Measurements from ENCODE around the gene DIPK1B. TPM values are rescaled to one million over a fixed set of nuclear protein-coding genes. Genes with fewer than 3 reads are reported as not detected.
"Not testable (repeated sequence)": the region's sequence is repeated elsewhere in the genome, so short reads cannot be mapped to it uniquely, and the experiment has no call there.

The DIPK1B gene
- total RNA-seq, 1 donor from 2014 or later, result 172 TPM

- DNase-seq, result no peak
Observed at GRCh38 chr9:136698635-136699246, 13.6 kb upstream of the DIPK1B start.

DNA sequence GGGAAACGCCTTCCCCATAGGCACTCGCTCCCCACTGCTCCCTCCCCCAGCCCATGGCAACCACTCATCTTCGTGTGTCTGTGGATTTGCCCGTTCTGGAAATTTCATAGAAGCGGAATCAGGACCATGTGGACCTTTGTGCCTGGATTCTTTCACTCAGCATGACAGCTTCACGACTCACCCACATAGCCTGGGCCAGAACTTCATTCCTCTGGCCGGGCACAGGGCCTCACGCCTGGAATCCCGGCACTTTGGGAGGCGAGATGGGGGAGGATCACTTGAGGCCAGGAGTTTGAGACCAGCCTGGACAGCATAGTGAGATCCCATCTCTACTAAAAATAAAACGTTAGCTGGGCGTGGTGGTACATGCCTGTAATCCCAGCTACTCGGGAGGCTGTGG, 12.1 kb upstream of the DIPK1B start:
- no peak for DNase-seq

DNA sequence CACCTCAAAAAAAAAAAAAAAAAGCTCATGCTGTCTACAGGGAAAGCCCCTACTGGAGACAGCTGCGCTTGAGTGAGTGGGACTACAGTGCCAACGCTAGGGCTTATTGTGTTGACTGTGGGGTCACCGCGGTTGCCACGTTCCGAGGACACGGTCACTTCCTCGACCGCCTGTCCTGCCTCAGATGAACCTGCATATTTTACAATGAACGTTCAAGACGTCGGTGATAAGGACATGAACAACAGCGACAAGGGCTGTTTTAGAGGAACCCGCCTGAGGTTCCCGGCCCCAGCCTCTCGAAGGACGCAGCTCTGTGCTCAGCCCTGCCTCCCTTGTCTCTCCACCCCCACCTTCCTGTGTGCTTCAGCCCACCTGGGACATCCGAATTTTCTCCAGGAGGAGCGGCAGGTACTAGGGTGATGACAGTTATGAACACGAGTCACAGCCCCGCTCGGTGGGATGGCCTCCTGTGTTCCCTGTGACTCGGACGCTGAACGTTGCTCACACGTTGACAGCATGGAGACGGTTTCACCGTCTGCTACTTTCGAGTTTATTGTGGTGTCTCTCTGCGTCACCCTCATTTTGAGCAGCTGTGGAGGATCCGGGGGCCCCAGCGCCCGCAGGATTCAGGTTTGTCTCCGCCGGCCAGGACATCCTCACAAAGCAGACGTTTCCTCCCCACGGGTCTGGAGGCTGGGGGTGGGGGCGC, 11.3 kb upstream of the DIPK1B start:
- DNase-seq, result no peak

DNA sequence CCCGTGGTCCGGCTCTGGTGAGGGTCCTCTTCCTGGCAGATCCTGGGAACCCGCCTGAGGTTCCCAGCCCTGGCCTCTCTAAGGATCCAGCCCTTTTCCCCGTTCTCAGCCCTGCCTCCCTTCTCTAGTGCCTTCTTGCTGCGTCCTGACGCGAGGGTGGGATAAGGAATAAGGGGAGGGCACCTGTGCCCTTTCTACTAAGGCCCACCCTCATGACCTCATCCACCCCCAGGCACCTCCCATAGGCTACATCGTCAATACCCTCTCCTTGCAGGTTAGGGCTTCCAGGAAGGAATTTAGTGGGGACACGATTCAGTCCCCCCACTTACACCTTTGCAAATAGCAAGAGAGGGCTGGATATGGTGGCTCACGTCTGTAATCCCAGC, 10.7 kb upstream of the DIPK1B start:
- no peak for DNase-seq

GRCh38 chr9:136703276-136703860, 9.0 kb upstream of the DIPK1B start:
- DNase-seq, result no peak

- DNase-seq, result not testable (repeated sequence)
Observed at GRCh38 chr9:136704741-136705140, 7.6 kb upstream of the DIPK1B start.

DNA sequence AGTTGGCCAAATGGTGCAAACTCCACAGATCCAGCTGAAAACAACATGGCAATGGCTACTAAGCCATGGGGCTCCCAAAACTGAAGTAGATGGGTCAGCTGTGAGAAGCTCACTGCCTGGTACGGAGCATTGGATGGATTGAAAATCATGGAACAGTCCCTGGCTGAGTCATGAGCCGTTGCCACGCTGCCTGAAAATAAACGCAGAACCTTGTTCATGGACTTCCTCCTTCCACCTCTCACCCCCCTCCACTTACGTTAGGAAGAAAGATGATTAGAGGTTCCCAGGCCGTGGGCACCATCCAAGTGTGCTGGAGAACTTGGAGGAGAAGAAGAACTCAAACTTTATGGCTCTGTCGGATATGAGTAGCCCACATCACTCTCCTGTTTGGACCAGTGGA, 6.8 kb upstream of the DIPK1B start:
- DNase-seq, result peak; percentile 57

GRCh38 chr9:136707011-136707410, 5.4 kb upstream of the DIPK1B start:
- DNase-seq, result no peak

- DNase-seq, result no peak
Observed at GRCh38 chr9:136707849-136708517, 4.4 kb upstream of the DIPK1B start.

DNA sequence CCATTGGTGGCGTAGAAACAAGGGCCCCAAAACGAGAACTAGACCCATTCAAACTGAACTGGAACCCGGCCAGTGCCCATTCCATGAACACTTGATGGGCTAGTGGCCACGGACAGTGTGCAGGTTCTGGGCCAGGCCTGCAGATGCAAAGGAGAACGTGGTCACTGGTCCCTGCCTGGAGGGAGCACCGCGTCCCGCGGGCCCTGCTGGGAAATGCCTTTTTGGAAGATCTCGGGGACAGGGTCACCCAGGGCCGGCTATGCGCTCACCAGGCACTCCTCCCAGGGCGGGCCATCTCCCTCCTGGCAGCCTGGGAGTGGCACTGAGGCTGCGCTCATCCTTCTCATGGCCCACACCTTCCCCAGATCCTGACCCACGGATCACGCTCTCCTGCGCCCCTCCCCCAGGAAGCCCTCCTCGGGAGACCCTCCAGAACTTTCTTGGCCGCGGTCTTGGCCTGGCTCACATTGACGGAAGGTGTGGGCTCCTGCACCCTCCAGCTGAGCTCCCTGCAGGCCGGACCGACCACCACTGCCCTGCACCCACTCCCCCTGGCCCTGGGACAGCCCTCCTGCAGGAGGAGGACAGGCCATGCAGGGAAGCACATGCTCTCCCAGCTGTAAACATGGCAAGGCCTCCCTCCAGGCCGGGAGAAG, 2.8 kb upstream of the DIPK1B start:
- DNase-seq, result no peak

DNA sequence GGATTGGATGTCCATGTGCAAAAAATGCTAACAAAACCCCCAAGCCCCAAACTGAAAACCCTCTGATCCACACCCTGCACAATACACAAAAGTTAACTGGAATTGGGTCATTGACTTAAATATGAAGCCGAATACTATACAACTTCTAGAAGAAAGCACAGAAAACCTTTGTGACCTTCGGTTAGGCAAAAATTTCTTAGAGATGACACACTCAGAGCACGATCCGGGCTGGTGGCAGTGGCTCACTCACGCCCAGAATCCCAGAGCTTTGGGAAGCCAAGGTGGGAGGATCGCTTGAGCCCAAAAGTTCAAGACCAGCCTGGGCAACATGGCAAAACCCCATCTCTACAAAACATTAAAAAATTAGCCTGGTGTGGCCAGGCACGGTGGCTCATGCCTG, 1.8 kb upstream of the DIPK1B start:
- no peak for DNase-seq

DNA sequence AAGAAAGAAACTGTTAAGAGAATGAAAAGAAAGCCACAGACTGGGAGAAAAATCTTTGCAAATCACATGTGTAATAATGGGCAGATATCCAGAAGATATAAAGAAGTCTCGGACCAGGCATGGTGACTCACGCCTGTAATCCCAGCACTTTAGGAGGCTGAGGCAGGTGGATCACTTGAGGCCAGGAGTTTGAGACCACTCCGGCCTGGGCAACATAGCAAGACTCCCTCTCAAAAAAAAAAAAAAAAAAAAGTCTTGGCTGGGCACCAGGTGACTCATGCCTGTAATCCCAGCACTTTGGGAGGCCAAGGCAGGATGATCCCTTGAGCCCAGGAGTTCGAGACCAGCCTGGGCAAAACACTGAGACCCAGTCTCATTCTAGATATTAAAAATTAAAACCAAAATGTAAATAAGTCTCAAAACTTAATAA, 1.1 kb upstream of the DIPK1B start:
- peak; percentile 65 for DNase-seq

- DNase-seq, result peak; percentile 14
Observed at GRCh38 chr9:136712690-136713544, 545 bp downstream of the DIPK1B start.

DNA sequence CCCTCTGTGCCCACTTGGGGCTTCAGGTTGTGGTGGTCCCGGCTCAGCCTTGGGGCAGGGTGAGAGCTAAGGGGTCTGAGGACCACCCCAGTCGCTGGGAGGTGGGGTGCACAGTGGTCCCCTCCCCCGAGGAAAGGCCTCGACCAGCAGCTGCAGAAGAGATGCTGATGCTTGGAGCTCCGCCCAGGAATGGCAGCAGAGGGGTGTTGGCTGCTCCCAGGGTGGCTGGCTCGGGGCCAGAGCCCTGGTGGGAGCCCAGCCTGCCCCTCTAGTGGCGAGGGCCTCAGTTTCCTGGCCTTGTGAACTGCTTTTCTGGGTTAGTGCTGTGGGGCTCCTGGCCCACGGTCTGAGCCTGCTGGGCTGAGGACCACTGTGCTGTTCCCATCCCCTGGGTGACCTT, 1.2 kb downstream of the DIPK1B start:
- peak; percentile 62 for DNase-seq

- DNase-seq, result peak; percentile 96
Observed at GRCh38 chr9:136714096-136714892, 1.9 kb downstream of the DIPK1B start.

DNA sequence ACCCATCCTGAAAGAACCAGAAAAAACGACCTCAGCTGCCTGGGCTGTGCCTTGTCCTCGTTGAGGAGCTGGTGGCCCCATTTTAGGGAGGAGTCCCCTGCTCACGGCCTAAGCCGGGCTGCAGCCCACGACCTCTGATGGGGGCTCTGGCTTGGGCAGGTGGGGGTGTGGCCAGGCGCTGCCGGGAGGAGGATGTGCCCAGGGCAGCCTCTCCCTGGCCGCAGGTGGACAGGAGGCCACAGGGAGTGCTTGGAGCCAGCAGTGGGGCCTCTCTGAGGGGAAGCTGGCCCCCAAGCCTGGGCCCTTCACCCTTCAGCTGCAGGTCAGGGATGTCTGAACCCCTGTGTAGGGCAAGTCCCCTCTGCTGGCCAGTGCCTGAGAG, 2.5 kb downstream of the DIPK1B start:
- DNase-seq, result no peak

GRCh38 chr9:136717399-136717798, 5.0 kb downstream of the DIPK1B start:
- DNase-seq, result no peak

DNA sequence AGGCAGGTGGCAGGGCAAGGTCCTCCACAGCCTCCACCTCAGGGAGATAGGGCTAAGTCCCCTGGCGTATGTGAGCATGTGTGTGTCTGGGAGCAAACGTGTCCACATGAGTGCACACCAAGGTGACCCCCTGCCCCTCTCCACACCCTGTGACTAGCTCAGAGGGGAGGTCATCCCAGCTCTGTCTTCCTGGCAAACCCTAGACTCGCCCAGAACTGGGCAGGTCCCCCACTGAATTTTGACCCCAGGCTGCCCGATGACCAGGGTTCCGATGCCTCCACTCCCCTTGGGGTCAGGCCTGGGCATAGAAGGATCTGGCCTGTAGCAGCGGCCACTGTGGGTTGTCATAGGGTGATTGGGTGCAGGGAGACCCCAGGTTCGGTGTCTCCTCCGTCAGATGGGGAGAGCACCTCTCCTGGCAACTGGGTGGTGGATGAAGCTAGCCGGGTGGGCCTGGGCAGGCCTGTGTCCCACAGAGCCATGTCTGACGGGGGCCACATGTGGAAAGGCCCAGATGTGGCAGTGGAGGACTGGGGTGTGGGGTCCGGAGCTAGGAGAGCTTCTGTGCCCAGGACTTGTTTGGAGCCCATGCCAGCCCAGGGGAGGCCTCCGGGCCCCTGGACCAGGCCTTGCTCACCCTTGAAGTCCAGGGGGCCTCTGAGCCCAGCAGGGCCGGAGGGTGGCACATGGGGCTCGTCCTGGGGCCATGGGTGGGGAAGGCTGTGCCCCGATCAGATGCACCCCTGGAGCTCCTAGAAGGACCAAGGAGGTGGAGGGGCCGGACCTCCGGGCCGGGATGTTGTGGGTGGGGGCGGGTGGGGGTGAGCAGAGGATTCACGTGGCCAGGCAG, 6.2 kb downstream of the DIPK1B start:
- DNase-seq, result no peak

DNA sequence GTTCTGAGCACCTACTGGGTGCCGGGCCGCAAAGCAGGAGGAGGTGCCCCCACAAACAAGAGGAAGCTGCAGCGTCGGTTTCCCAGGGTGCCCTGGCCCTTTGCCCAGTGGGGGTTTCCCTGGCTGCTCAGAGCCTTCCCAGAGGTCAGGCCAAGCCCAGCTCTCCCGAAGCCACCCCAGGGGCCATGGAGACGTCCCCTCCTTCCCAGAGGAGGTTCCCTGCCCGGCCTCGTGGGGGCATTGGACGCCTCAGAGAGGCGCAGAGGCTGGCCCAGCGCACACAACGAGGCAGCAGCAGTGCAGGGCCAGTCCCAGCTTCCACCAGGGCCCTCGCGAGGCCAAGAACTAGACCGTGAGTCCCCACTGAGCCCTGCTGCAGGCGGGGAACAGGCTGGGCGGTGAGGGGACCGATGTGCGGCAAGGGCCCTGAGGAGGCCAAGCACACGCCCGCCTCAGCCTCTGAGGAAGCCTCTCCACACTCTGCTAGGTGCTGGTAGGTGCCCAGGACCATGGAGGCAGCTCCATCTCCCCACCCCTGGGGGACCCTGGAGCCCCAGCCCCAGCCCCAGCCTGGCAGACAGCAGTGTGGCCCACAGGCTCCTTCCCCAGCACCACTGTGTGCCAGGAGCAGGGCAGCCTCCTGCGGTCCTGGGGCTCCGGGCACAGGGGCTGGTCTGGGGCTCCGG, 7.0 kb downstream of the DIPK1B start:
- DNase-seq, result peak; percentile 54
